Hindlimb muscle (tissue), 1 donor: ENCODE measurements around the gene SPC25. TPM values are rescaled to one million over a fixed set of nuclear protein-coding genes. Genes with fewer than 3 reads are reported as not detected.
A peak's percentile ranks its signal among the peaks of the same experiment; 100 is the strongest.
"Not testable (repeated sequence)": the region's sequence is repeated elsewhere in the genome, so short reads cannot be mapped to it uniquely, and the experiment has no call there.

Experiments used
- DNase-seq: peaks from one replicate; pipeline ENCODE4 v3.0.0-alpha.2; 2013
- polyA plus RNA-seq: library from polyadenylated mRNA; unstranded; fragments of 120-200 nt; gene quantifications from one replicate; pipeline ENCODE4 v1.2.1, GENCODE V29; 2013; ENCODE audit not compliant: insufficient read length

The SPC25 gene, protein sequence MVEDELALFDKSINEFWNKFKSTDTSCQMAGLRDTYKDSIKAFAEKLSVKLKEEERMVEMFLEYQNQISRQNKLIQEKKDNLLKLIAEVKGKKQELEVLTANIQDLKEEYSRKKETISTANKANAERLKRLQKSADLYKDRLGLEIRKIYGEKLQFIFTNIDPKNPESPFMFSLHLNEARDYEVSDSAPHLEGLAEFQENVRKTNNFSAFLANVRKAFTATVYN
- polyA plus RNA-seq, result 6.7 TPM

DNA sequence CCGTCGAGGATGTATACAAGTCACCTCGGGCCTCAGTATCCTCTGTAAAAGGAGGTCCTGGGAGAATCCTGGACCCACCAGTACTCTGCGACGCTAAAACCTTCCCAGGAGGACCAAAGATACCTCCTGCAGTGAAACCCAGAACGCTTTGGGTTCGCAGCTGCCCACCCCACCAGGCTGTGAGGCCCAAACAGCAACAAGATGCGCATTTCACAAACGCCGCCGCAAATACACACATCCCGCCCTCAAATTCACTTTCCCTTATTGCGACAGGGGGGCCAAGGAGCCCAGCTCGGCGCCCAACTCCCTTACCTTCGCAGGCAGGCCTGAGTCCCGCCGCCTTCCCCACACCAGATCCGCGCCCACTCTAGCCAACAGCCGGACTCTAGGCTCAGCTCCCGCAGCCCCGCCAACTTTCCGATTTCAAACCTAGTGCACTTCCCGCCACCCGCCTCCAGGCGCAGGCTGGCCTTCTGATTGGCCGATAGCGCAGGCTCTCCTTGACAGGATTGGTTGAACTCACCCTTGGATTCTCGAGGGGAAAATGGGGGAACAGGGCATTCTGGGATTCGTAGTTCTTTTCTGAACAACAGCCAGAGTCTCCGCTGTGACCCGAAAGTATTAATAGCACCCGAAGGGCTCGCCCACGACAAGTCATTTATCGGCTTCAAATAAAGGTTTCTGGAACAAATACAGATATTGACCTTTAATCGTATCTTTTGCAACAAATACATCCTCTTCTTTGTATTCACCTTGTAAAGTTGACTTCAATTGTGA is at the start of gene SPC25:
SPC25 (minus strand) TSS at position 425 of the 777 bp plus-strand sequence. CDS start 911 bp downstream, outside the sequence.
- DNase-seq, result peak; percentile 89

- DNase-seq, result no peak
Observed at GRCh38 chr2:168939918-168940317, 49.7 kb upstream of the SPC25 start.

GRCh38 chr2:168939061-168939460 is 48.8 kb upstream of the SPC25 start:
- no peak for DNase-seq

- DNase-seq, result no peak
Observed at GRCh38 chr2:168935810-168936581, 45.8 kb upstream of the SPC25 start.

- no peak for DNase-seq
Observed at GRCh38 chr2:168934826-168935225, 44.6 kb upstream of the SPC25 start.

DNA sequence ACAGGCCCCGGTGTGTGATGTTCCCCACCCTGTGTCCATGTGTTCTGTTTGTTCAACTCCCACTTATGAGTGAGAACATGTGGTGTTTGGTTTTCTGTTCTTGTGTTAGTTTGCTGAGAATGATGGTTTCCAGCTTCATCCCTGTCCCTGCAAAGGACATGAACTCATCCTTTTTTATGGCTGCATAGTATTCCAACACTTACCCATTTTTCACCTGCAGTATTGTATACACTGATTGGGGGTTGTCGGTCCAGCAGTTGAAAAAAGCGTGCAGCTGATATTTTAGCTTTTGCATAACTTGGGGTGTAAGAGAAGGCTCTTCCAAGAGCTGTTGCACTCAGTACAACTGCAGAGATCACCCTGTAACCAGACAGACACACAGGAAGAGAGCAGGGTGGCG is 41.9 kb upstream of the SPC25 start:
- not testable (repeated sequence) for DNase-seq

GRCh38 chr2:168930242-168930641 is 40.0 kb upstream of the SPC25 start:
- no peak for DNase-seq

DNA sequence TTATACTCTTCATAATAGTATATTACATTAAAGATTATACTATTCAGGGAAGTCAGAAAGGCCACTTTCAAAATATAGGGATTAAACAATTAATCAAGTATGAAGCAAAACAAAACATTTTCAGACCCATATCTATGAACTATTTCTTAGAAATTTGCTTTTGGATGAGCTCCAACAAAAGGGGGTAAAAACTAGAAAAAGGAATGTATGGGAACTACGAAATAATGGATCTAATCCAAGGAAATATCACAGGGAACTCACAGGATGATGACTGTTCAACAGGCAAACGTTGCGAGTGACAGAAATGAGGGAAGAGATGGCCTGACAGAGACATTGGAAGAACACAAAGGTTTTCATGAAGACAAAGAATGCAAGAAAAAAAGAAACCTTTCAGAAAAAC is 38.8 kb upstream of the SPC25 start:
- no peak for DNase-seq

- DNase-seq, result no peak
Observed at GRCh38 chr2:168928113-168928831, 38.0 kb upstream of the SPC25 start.

- DNase-seq, result no peak
Observed at GRCh38 chr2:168926621-168927386, 36.6 kb upstream of the SPC25 start.

DNA sequence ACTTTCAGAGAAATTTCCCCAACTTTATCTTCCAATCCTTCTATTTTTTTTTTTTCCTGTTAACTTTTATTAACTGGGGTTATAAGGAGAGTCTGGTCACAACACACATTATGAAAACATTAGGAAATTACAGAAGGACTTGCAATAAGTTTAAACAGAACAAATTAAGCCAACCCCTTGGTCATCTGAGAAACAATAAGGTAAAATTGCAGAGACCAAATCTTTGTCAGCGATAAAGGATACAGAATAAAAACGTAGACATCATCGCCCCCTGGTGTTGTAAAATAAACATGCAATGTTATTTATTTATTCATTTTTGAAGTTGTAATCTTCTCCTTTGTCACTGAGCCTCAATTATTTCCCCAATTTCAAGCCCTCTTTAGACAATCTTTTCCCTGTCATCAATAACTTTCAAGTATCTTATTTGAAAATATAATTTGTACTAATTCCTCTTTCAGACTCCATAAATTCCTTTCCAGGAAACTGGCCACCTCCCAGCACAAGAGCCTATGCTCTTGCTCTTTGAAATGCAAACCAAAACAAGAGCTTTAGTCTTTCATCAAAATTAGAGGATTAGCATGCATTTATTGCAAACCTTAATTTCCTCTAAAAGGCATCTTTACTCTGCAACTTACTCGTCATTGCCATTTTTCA is 30.4 kb upstream of the SPC25 start:
- DNase-seq, result peak; percentile 15

DNA sequence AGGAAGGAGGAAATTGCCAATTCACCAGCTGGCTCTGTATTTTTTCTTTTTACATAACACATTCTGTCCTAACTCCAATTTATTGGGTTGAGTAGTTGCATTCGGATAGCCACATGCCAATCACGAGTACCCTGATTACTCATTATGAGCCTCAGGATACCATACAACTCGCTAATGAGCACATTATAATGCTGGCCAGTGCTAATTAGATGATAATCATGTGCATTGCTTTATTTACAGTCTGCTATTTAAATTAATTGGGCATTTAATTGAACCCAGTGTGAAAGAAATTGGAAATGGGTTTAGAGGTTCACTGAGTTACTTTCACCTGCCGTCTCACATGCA is 26.1 kb upstream of the SPC25 start:
- no peak for DNase-seq

- no peak for DNase-seq
Observed at GRCh38 chr2:168915441-168916330, 25.5 kb upstream of the SPC25 start.

DNA sequence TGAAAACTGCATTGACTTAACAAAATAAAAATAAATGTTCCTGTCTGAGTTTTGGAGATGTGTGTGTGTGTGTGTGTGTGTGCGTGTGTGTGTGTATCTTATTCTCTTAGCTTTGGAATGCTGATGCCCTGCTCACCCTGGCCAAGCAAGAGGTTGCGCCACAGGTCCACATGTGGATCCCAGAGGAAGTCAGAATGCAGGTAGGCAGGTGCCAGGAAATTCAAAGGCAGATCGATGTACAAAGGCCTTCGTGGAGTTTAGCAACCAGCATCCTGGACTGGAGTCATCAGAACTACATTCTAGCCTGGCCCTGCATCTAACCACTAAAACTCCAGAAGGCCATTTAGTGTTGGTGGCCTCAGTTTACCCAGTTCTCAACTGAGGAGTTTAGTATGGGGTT is 23.3 kb upstream of the SPC25 start:
- DNase-seq, result no peak

- peak; percentile 51 for DNase-seq
Observed at GRCh38 chr2:168912901-168913369, 22.7 kb upstream of the SPC25 start.

DNA sequence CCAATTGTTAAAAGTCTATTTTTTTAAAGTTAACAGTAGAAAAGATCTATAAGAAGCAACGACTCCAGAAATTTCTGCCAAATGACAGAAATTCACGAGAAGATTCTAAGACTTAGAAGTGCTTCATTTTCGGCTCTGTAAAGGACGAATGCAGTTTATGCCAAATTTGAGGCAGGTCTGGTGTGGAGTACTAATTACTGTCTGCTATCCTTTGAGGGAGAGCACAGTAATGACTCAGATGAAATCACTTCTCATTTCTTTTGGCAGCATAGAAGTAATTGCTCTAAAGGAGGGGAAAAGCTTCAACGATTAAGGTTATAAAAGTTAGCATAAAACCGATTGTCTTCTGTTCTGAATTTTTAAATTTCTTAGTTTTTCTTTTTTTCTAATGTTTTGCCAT is 22.2 kb upstream of the SPC25 start:
- DNase-seq, result no peak

GRCh38 chr2:168910330-168910729 is 20.1 kb upstream of the SPC25 start:
- DNase-seq, result no peak

- DNase-seq, result no peak
Observed at GRCh38 chr2:168907940-168908662, 17.9 kb upstream of the SPC25 start.

DNA sequence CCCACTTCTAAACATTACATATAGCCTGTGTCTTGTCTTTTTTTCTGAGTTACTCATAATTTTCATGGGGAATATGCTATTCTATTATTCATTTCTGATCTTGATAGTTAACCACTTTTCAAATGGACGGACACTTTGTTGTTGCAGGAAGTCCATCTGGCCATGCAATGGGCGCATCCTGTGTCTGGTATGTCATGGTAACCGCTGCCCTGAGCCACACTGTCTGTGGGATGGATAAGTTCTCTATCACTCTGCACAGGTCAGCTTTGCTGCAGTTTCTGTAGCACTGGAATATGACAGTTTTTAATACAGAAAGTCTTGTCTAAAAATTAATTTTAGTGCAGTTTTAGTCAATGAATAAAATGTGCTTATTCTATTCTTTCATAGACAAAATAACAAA is 14.1 kb upstream of the SPC25 start:
- no peak for DNase-seq

- DNase-seq, result no peak
Observed at GRCh38 chr2:168903888-168904287, 13.7 kb upstream of the SPC25 start.
